Hypothalamus (tissue), 51 donors: Measurements from ENCODE around the gene HCFC1.
"Not testable (repeated sequence)": the region's sequence is repeated elsewhere in the genome, so short reads cannot be mapped to it uniquely, and the experiment has no call there.

Source experiments
- DNase-seq, 51 donors: peaks; one replicate each; lab custom pipeline; 2025; lab: John Stamatoyannopoulos, UW

The HCFC1 gene

GRCh38 chrX:154010330-154011087 lies 38.9 kb upstream of the HCFC1 start:
- no peak for DNase-seq

- DNase-seq, result no peak
Measured at GRCh38 chrX:154008521-154008920, 36.9 kb upstream of the HCFC1 start.

GRCh38 chrX:154006947-154007346 lies 35.3 kb upstream of the HCFC1 start:
- DNase-seq, result no peak

- no peak for DNase-seq
Measured at GRCh38 chrX:154004315-154004714, 32.7 kb upstream of the HCFC1 start.

GRCh38 chrX:154002215-154002719 lies 30.6 kb upstream of the HCFC1 start:
- DNase-seq, result peak in 19 of 51 donors; percentile 11 to 61 (median 38)

- DNase-seq, result no peak
Measured at GRCh38 chrX:154000051-154000450, 28.4 kb upstream of the HCFC1 start.

GRCh38 chrX:153999359-154000037 lies 27.9 kb upstream of the HCFC1 start:
- DNase-seq, result no peak

GRCh38 chrX:153995504-153995903 lies 23.9 kb upstream of the HCFC1 start:
- no peak for DNase-seq

- not testable (repeated sequence) for DNase-seq
Measured at GRCh38 chrX:153994398-153994797, 22.8 kb upstream of the HCFC1 start.

GRCh38 chrX:153993978-153994377 lies 22.4 kb upstream of the HCFC1 start:
- no peak for DNase-seq

- DNase-seq, result no peak
Measured at GRCh38 chrX:153993079-153993478, 21.5 kb upstream of the HCFC1 start.

- no peak for DNase-seq
Measured at GRCh38 chrX:153992180-153992579, 20.6 kb upstream of the HCFC1 start.

- DNase-seq, result no peak
Measured at GRCh38 chrX:153991013-153991580, 19.5 kb upstream of the HCFC1 start.

- no peak for DNase-seq
Measured at GRCh38 chrX:153989973-153990655, 18.5 kb upstream of the HCFC1 start.

GRCh38 chrX:153988493-153988892 lies 16.9 kb upstream of the HCFC1 start:
- no peak for DNase-seq

- no peak for DNase-seq
Measured at GRCh38 chrX:153984351-153985178, 12.9 kb upstream of the HCFC1 start.

GRCh38 chrX:153983321-153983801 lies 11.7 kb upstream of the HCFC1 start:
- no peak for DNase-seq

GRCh38 chrX:153981771-153982533 lies 10.3 kb upstream of the HCFC1 start:
- peak in 6 of 51 donors; percentile 13 to 20 (median 19) for DNase-seq

GRCh38 chrX:153981231-153981630 lies 9.6 kb upstream of the HCFC1 start:
- DNase-seq, result no peak
